ENCODE data around the gene CNTN5. TPM values are rescaled to one million over a fixed set of nuclear protein-coding genes. Genes with fewer than 3 reads are reported as not detected.

CNTN5 gene
- total RNA-seq, 4 donors from 2014 or later = 0.16 TPM; not detected in 3

DNA sequence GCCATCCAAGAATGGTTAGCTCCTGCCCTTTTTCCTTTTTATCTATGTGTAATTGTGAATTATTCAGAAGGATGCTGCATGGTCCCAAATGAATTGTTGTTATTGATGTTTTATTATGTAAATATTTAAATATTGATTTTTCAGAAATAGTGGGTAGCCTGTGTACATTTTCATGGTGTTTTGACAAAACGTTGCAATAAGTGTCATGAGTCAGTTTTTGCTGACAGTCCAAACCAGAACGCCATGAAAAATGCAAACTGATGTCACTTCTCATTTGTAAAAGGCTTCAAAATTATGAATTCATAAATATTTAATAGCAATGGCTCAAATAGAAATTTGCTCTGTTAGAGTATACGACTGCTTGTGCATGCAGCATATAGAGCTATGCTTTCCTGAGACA lies 422.5 kb downstream of the CNTN5 start:
- H3K36me3 ChIP-seq = no peaks in the 10 kb centered on the region
- no peaks in the 10 kb centered on the region for H3K4me1 ChIP-seq
- no peaks in the 10 kb centered on the region for H3K27me3 ChIP-seq
- TF ChIP-seq, protein P1, sequence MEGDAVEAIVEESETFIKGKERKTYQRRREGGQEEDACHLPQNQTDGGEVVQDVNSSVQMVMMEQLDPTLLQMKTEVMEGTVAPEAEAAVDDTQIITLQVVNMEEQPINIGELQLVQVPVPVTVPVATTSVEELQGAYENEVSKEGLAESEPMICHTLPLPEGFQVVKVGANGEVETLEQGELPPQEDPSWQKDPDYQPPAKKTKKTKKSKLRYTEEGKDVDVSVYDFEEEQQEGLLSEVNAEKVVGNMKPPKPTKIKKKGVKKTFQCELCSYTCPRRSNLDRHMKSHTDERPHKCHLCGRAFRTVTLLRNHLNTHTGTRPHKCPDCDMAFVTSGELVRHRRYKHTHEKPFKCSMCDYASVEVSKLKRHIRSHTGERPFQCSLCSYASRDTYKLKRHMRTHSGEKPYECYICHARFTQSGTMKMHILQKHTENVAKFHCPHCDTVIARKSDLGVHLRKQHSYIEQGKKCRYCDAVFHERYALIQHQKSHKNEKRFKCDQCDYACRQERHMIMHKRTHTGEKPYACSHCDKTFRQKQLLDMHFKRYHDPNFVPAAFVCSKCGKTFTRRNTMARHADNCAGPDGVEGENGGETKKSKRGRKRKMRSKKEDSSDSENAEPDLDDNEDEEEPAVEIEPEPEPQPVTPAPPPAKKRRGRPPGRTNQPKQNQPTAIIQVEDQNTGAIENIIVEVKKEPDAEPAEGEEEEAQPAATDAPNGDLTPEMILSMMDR (IDR thresholded peaks at IDR 0.05 in 4 of 5, conservative IDR thresholded peaks at IDR 0.05 in 1 of 5) = no peak
- no peak for TF ChIP-seq POLR2A (IDR thresholded peaks at IDR 0.05)
- no peak overlapping the region for H3K27ac ChIP-seq
- intact Hi-C loops (cut with DNase I; ENCODE audit: low total_unique reads) (no loop called here), in situ Hi-C loops (cut with MboI; ENCODE audit: low sequenced_read_pairs in 4 of 4) (no loop called here)
- DNase-seq (no peak), ATAC-seq (no peak)
- no peaks in the 10 kb centered on the region for H3K9me3 ChIP-seq
- no peak overlapping the region for H3K4me3 ChIP-seq

DNA sequence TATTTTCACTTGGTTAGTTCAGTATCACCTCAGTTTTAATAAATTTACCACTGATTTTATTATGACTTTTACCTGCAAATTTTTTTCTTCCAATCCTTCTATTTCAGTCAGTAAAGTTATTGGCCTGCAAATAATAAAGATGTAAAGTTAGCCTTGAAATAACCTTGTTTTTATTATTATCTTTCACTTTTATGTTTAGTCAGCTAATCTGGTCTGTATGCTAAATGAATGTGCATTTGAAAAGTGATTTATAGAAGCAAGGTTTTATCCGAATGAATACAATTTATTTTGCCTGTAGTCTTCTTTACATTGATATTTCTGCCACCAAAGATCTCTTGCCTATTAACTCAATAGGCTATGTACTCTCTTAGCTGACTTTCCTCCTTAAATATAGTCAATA lies 425.7 kb downstream of the CNTN5 start:
- intact Hi-C loops (cut with DNase I; ENCODE audit: low total_unique reads) = no loop called here
- no peak overlapping the region for H3K27ac ChIP-seq
- H3K27me3 ChIP-seq = no peaks in the 10 kb centered on the region
- no peak overlapping the region for H3K4me3 ChIP-seq
- H3K9me3 ChIP-seq = no peaks in the 10 kb centered on the region
- H3K36me3 ChIP-seq = no peaks in the 10 kb centered on the region
- ATAC-seq = no peak
- no peaks in the 10 kb centered on the region for H3K4me1 ChIP-seq
- TF ChIP-seq, protein P1 (IDR thresholded peaks at IDR 0.05 in 4 of 5, conservative IDR thresholded peaks at IDR 0.05 in 1 of 5) = no peak
- no peak for TF ChIP-seq POLR2A (IDR thresholded peaks at IDR 0.05)
- in situ Hi-C loops (cut with MboI; ENCODE audit: low sequenced_read_pairs in 4 of 4) = no loop called here
- DNase-seq = no peak

DNA sequence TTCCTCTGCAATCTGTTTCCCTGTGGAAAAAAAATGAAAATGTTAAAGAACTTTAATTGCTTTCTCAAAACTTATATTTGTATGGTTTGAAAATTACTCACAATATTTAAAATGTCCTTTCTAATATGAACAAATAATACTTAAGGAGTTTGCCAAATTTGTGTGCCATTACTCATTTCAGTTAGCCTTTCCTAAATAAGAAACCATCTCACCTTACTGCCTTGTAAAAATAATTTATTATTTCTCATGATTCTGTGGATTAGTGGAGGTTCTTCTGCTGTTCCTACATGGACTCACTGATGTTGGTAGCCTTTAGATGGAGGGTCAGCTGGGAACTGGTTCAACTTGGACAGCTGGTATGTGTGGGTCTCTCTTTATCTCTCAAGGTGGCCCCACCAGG lies 428.6 kb downstream of the CNTN5 start:
- Histone ChIP-seq H3K36me3 (no peaks in the 10 kb centered on the region), H3K27ac (no peak overlapping the region), H3K4me1 (no peaks in the 10 kb centered on the region), H3K9me3 (no peaks in the 10 kb centered on the region), H3K27me3 (no peaks in the 10 kb centered on the region), H3K4me3 (no peak overlapping the region)
- intact Hi-C loops (cut with DNase I; ENCODE audit: low total_unique reads) (no loop called here), in situ Hi-C loops (cut with MboI; ENCODE audit: low sequenced_read_pairs in 4 of 4) (no loop called here)
- ATAC-seq (no peak), DNase-seq (no peak)
- TF ChIP-seq POLR2A (IDR thresholded peaks at IDR 0.05) = no peak
- TF ChIP-seq, protein P1 (IDR thresholded peaks at IDR 0.05 in 4 of 5, conservative IDR thresholded peaks at IDR 0.05 in 1 of 5) = no peak

DNA sequence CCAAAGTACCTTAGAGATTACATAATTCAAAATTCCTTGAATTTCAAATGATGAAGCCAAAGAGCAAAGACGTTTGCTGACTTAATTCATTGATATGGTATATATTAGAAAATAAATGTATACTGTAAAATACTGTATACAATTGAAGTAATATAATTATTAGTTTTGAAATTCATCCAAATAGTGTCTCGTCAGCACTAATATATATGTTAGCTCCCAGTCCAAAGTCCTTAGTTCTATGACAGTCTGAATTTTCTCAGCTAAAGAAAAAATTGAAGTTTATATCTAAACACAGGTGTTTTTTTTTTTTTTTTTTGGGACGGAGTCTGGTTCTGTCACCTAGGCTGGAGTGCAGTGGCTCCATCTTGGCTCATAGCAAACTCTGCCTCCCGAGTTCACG lies 431.3 kb downstream of the CNTN5 start:
- DNase-seq (no peak), ATAC-seq (no peak)
- Histone ChIP-seq H3K27ac (no peak overlapping the region), H3K27me3 (no peaks in the 10 kb centered on the region), H3K4me1 (no peaks in the 10 kb centered on the region), H3K4me3 (no peak overlapping the region), H3K9me3 (no peaks in the 10 kb centered on the region), H3K36me3 (no peaks in the 10 kb centered on the region)
- in situ Hi-C loops (cut with MboI; ENCODE audit: low sequenced_read_pairs in 4 of 4) (no loop called here), intact Hi-C loops (cut with DNase I; ENCODE audit: low total_unique reads) (no loop called here)
- TF ChIP-seq POLR2A (IDR thresholded peaks at IDR 0.05) = no peak
- TF ChIP-seq, protein P1 (IDR thresholded peaks at IDR 0.05 in 4 of 5, conservative IDR thresholded peaks at IDR 0.05 in 1 of 5) = no peak

DNA sequence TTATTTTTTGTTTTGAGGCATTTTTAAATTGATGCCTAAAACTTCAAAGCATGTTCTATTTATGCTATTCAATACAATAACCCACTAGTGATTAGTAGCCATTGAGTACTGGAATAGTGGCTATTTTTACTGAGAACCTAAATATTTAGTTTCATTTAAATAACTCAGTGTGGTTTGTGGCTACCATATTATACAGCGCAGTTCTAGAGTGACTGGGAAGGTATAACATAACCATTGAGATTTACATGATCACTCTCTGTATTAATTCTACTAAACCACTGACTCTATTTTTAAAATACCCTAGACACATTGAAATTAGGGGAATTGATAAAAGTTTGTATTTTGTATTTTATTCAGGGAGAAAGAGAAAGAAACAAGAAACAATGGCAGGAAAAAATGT lies 441.2 kb downstream of the CNTN5 start:
- H3K9me3 ChIP-seq = no peaks in the 10 kb centered on the region
- no peaks in the 10 kb centered on the region for H3K27me3 ChIP-seq
- TF ChIP-seq, protein P1 (IDR thresholded peaks at IDR 0.05 in 4 of 5, conservative IDR thresholded peaks at IDR 0.05 in 1 of 5) = no peak
- no peak for TF ChIP-seq POLR2A (IDR thresholded peaks at IDR 0.05)
- ATAC-seq (no peak), DNase-seq (no peak)
- intact Hi-C loops (cut with DNase I; ENCODE audit: low total_unique reads) (no loop called here), in situ Hi-C loops (cut with MboI; ENCODE audit: low sequenced_read_pairs in 4 of 4) (no loop called here)
- H3K4me1 ChIP-seq = no peaks in the 10 kb centered on the region
- H3K36me3 ChIP-seq = no peaks in the 10 kb centered on the region
- no peak overlapping the region for H3K4me3 ChIP-seq
- H3K27ac ChIP-seq = no peak overlapping the region

All from gastrocnemius medialis (tissue), 4 donors.